GM12891 (cell line): Measurements from ENCODE around the gene NMNAT2.
"Not testable (repeated sequence)": the region's sequence is repeated elsewhere in the genome, so short reads cannot be mapped to it uniquely, and the experiment has no call there.

Experiments
- DNase-seq: peaks from one replicate; pipeline ENCODE4 v3.0.0; 2011; ENCODE audit warnings: low spot score; ENCODE audit not compliant: insufficient read length
- FAIRE-seq: peaks from 2 replicates; lab custom pipeline; 2011; peaks lifted over from hg19 to GRCh38; lab: Jason Lieb, UNC
- PAX5 ChIP-seq: IDR thresholded peaks from 2 replicates; pipeline ENCODE4 v1.6.1; 2011; ENCODE audit warnings: low read length, moderate library complexity, mild to moderate bottlenecking; ENCODE audit not compliant: insufficient read depth, severe bottlenecking
- POLR2A ChIP-seq: IDR thresholded peaks from 2 replicates; pipeline ENCODE4 v1.6.1; 2011; ENCODE audit warnings: low read depth, low read length, control low read depth
- POLR2AphosphoS5 ChIP-seq: IDR thresholded peaks from 2 replicates; pipeline ENCODE4 v1.6.1; 2011; ENCODE audit warnings: low read depth, low read length, control low read depth
- POU2F2 ChIP-seq: IDR thresholded peaks from 2 replicates; pipeline ENCODE4 v1.6.1; 2011; ENCODE audit warnings: low read depth, mild to moderate bottlenecking, control low read depth, low read length, moderate library complexity
- SPI1 ChIP-seq: IDR thresholded peaks from 2 replicates; pipeline ENCODE4 v1.6.1; 2011; ENCODE audit warnings: low read depth, low read length, control low read depth
- TAF1 ChIP-seq: IDR thresholded peaks from 2 replicates; pipeline ENCODE4 v1.6.1; 2011; ENCODE audit warnings: low read depth, low read length, control low read depth

The NMNAT2 gene

GRCh38 chr1:183403498-183403897, 14.7 kb downstream of the NMNAT2 start:
- FAIRE-seq (no peak), DNase-seq (no peak)
- no peak for TF ChIP-seq SPI1
- no peak for TF ChIP-seq TAF1
- TF ChIP-seq POU2F2, result no peak
- TF ChIP-seq PAX5, result no peak
- TF ChIP-seq POLR2A, result no peak
- TF ChIP-seq POLR2AphosphoS5, result no peak

DNA sequence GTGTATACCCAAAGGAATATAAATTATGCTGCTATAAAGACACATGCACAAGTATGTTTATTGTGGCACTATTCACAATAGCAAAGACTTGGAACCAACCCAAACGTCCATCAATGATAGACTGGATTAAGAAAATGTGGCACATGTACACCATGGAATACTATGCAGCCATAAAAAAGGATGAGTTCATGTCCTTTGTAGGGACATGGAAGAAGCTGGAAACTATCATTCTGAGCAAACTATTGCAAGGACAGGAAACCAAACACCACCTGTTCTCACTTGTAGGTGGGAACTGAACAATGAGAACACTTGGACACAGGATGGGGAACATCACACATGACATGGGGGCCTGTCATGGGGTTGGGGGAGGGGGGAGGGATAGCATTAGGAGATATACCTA, 16.6 kb downstream of the NMNAT2 start:
- FAIRE-seq, DNase-seq: not testable (repeated sequence)

- no peak for FAIRE-seq
- DNase-seq, result no peak
- no peak for TF ChIP-seq TAF1
Observed at GRCh38 chr1:183394435-183394834, 23.7 kb downstream of the NMNAT2 start.

GRCh38 chr1:183391863-183392262, 26.3 kb downstream of the NMNAT2 start:
- no peak for FAIRE-seq
- TF ChIP-seq TAF1 (no peak), POU2F2 (no peak), SPI1 (no peak), POLR2AphosphoS5 (no peak), POLR2A (no peak), PAX5 (no peak)
- DNase-seq, result no peak

GRCh38 chr1:183390561-183390960, 27.6 kb downstream of the NMNAT2 start:
- TF ChIP-seq POLR2A (no peak), PAX5 (no peak), POU2F2 (no peak), POLR2AphosphoS5 (no peak), TAF1 (no peak)
- DNase-seq (no peak), FAIRE-seq (no peak)

GRCh38 chr1:183388735-183389134, 29.4 kb downstream of the NMNAT2 start:
- TF ChIP-seq PAX5, result no peak
- no peak for TF ChIP-seq POLR2A
- TF ChIP-seq POU2F2, result no peak
- no peak for DNase-seq
- FAIRE-seq, result no peak

DNA sequence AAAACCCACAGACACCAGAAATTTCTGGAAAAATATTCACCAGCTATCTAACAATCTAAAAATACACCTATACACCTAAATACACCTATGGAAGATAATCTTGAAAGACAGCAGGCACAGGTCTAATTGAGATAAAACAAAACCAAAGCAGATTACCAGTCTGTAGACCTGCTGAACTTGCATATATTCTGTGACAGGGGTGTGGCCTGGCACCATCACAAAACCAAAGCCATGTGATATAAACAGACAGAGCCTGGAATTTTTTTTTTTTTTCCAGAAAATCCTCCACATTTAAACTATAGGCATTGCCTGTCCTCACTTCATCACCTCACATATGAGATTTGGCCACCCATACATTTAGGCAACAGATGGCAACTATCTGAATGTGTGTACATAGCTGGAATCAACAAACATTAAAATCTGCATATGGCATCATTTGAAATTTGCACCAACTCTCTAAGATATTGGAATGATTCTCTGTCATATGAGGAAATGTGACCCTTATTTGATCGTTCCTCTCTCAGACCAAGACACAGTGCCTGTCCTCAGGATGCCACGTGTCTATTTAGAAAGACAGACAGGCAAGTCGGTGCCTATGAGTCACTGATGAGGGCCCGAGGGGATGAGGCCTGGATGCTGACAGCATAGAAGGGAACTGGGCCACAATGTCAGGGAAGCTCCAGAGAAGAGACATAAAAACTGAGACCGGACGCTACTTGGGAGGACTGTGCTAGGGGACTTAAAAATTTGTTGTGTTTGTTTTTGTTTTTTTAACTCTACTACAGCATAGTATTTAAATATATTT, 32.6 kb downstream of the NMNAT2 start:
- TF ChIP-seq POU2F2 (no peak), POLR2A (no peak), POLR2AphosphoS5 (no peak), SPI1 (no peak), PAX5 (no peak), TAF1 (no peak)
- FAIRE-seq (peak; percentile 23), DNase-seq (no peak)

- TF ChIP-seq PAX5 (no peak), POLR2AphosphoS5 (no peak), POU2F2 (no peak)
- DNase-seq, result no peak
- no peak for FAIRE-seq
Observed at GRCh38 chr1:183379951-183380350, 38.2 kb downstream of the NMNAT2 start.

DNA sequence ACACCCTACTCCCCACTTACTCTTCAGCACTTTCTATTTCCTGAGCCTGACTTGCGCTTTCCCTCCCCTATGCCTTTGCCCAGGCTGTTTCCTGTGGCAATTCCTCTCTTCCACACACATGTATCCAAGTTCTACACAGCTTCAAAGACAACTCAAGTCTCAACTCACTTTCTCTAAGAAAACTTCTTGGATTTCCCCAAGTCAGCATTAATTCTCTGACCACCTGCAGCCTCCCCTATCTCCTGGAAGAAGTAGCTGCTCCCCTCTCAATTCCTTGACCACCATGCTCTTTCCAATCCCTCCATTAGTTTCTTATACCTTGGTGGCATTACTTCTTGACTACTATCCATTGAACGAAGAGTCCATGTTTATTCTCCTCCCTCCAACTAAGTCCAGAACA, 42.8 kb downstream of the NMNAT2 start:
- no peak for TF ChIP-seq POLR2A
- no peak for TF ChIP-seq TAF1
- TF ChIP-seq SPI1, result no peak
- TF ChIP-seq POLR2AphosphoS5, result no peak
- no peak for TF ChIP-seq PAX5
- TF ChIP-seq POU2F2, result no peak
- FAIRE-seq, result no peak
- no peak for DNase-seq

DNA sequence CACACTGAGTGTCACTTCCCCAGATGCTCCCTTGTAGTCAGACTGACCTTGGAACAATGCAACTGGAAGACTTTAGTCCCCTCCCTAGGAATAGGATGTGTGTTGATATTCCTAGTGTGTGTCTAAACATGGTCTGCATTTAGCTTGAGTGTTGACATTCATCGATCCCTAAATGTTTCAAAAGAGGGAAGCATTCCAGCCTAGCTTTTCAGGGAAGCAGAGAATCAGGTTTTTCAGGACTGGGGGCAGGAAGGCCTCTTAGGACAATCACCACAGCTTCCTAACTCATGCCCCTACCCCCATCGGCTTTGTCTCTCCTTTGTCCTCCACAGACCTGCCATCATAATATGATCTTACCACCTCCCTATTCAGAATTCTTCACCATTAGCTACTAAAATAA, 43.4 kb downstream of the NMNAT2 start:
- FAIRE-seq (no peak), DNase-seq (no peak)
- TF ChIP-seq TAF1 (no peak), POLR2AphosphoS5 (no peak), SPI1 (no peak), POU2F2 (no peak), PAX5 (no peak), POLR2A (no peak)

DNA sequence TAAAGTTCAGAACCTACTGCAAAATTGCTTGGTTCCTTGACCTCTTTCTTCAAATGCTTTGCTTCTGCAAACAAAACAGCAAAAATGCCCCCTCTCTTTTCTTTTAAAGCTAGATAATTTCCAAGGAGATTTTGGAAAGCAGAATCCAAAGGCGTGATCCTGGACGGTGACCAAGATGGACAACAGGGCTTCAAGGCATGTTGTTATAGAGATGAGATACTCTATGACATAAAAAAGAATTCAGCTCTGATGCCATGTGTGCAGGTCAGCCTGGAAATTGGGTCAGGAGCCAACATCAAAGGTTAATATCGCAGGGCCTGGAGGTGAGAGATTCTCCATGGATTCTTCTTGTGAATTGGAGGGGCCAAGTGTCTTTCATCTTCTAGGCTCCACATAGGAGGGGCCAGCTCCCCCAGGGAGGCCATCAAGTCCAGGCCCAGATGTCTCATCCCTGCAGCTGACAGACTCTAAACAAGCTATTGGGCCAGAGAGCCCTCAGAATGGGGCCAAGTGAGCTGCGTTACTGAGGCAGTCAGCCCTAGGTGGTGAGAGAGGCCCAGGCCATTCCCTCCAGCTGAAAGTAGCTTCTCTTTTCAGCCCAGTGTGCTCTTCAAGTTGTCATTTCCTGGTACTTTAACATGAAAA, 45.5 kb downstream of the NMNAT2 start:
- no peak for FAIRE-seq
- no peak for TF ChIP-seq POU2F2
- TF ChIP-seq SPI1, result no peak
- no peak for TF ChIP-seq PAX5
- TF ChIP-seq TAF1, result no peak
- no peak for TF ChIP-seq POLR2A
- TF ChIP-seq POLR2AphosphoS5, result no peak

More for the DNA sequence above, 45.5 kb downstream of the NMNAT2 start:
- no peak for DNase-seq
